HG03354 (cell line): ENCODE data around the gene PFDN2.

Experiments
- ATAC-seq: cut with Tn5 transposase; IDR thresholded peaks from one replicate; pipeline ENCODE4 v1.9.1; 2021; ENCODE audit warnings: mild to moderate bottlenecking; ENCODE audit not compliant: unreplicated experiment, poor library complexity, severe bottlenecking

Gene PFDN2

GRCh38 chr1:161111527-161111926 is 6.3 kb downstream of the PFDN2 start:
- no peak for ATAC-seq

- ATAC-seq = no peak
Measured at GRCh38 chr1:161111117-161111516, 6.7 kb downstream of the PFDN2 start.

DNA sequence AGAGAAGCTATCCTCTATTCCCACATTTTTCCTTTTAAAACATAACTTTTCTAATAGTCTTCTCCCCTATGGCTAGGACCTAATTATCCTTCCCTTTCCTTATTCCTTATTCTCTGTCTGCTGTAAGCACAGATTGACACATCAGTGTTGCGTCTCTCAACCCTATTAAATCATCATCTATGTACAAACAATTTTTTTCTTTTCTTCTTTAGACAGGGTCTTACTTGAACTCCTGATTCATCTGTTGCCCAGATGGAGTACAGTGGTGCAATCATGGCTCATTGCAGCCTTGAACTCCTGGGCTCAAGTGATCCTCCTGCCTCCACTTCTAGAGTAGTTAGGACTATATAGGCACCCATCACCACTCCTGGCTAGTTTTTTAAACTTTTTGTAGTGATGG is 11.4 kb downstream of the PFDN2 start:
- ATAC-seq = no peak

- ATAC-seq = no peak
Measured at GRCh38 chr1:161100556-161100955, 17.3 kb downstream of the PFDN2 start.

- ATAC-seq = no peak
Measured at GRCh38 chr1:161099090-161099802, 18.6 kb downstream of the PFDN2 start.

DNA sequence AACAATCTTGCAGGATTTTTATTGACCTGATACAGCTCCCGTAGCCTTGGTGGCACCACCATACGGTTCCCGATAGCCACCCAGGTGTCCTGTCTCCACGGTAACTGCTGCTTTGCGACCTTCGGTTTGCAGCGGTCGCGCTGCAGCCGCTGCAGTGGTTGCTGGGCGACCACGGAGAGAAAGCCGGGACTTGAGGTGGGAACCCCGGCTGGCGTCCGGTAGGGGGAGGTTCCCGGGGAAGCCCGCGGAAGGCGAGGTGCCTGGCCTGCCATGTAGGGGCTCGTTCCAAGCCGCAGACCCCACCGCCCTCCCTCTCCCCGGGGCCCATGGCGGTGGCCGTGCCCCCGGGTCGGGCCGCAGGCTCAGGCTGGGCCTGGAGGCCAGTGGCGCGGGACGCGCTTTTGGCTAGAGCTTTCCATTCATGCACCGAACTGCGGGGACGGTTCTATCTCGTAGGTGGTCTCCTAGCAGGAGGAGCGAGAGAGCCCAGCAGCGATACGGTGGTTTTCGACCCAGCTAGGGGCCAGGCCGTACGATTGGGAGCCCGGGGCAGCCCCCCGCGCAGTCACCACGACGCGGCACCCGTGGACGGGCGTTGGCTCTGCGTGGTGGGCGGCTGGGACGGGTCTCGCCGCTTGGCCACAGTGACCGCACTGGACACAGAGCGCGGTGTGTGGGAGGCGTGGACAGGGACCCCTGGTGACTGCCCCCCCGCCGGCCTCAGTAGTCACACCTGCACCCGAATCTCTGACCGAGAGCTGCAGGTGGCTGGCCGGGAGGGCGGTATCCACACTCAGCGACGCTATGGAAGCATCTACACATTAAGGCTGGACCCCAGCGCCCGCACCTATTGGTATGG is 19.4 kb downstream of the PFDN2 start, which contains the start of gene KLHDC9:
TSS of gene KLHDC9 (plus strand) at position 152 of the 859 bp plus-strand sequence. CDS start at position 327, 175 bp downstream.
- ATAC-seq = peak; percentile 69

DNA sequence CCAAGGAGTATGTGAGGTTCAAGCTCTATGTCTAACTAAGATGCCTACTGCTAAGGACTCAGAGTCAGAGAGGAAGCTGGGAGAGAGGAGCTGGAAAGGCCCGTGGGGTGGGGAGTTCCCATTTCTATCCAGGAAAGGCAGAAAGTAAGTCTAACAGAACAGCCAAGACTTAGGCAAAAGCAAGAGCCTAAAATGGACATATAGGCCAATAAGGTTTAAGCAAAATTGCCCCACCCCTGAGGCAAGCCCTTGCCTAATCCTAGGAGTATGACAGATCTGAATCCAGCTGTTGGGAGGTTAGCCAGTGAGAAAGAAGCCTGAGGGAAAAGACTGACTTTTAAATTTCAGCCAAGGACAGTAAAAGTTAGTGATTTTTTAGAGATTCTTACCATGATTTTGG is 21.3 kb downstream of the PFDN2 start:
- no peak for ATAC-seq

- peak; percentile 59 for ATAC-seq
Measured at GRCh38 chr1:161096015-161096414, 21.8 kb downstream of the PFDN2 start.

DNA sequence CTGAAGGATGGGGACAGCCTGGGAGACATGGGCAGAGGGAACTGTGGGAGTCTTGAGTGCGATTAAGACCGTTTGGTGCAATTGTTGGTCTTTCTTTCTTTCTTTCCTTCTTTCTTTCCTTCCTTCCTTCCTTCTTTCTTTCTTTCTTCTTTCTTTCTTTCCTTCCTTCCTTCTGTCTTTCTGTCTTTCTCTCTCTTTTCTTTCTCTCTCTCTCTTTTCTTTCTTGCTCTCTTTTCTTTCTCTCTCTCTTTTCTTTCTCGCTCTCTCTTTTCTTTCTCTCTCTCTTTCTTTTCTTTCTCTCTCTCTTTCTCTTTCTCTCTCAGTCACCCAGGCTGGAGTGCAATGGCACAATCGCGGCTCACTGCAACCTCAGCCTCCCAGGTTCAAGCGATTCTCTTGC is 22.6 kb downstream of the PFDN2 start:
- ATAC-seq = no peak

DNA sequence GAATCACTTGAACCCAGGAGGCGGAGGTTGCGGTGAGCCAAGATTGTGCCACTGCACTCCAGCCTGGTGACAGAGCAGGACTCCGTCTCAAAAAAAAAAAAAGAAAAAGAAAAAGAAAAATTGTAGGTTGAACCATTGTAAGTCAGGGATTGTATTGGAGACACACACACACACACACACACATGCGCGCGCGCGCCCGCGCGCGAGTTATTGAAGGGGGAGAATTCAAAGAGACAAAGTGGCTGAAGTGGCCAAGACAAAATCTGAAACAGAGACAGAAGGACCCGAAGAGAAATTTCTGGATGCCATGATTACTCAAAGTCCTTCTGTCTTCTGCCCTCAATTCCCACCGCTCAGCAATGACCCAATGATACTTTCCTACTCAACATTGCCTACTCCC is 23.4 kb downstream of the PFDN2 start:
- no peak for ATAC-seq

DNA sequence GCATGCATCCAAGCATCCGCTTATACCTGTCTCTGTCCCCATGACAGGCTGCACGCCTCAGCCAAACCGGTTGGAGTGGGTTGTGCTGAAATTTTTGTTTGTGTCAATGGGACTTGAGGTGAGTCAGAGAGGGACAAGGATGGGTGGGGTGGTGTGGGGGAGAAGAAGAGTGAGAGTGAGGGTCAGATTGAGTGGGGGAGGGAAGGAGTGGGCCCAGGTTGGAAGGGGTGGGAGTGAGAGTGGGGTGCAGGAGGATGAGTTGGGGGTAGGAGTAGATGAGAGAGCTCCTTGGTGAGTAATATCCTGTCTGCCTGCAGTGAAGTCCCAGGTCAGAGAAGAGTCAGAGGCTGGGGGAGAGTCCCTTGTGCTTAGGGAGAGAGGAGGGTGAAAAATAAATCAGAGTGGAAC is 25.2 kb downstream of the PFDN2 start:
- no peak for ATAC-seq

GRCh38 chr1:161091796-161092507 is 25.9 kb downstream of the PFDN2 start:
- ATAC-seq = no peak

GRCh38 chr1:161091093-161091492 is 26.7 kb downstream of the PFDN2 start:
- ATAC-seq = no peak

- ATAC-seq = no peak
Measured at GRCh38 chr1:161090617-161091016, 27.2 kb downstream of the PFDN2 start.

DNA sequence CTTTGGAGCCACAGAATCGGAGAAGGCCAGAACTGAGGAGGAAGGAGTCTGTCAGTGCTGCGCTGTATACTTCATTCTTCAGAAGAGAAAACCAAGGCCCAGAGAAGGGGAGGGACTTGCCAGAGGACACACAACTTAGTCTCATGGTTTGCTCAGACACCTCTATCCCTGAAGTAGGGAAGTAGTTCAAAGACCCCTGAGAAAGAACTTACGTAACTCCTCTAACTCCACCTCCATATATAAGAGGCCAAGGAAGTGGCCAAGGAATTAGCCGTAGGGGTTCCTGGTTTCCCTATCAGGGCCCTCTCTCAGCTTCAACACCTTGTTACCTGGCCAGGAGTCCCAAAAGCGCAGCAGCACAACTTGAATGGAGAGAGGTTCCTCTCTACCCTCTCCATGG is 27.9 kb downstream of the PFDN2 start:
- no peak for ATAC-seq

DNA sequence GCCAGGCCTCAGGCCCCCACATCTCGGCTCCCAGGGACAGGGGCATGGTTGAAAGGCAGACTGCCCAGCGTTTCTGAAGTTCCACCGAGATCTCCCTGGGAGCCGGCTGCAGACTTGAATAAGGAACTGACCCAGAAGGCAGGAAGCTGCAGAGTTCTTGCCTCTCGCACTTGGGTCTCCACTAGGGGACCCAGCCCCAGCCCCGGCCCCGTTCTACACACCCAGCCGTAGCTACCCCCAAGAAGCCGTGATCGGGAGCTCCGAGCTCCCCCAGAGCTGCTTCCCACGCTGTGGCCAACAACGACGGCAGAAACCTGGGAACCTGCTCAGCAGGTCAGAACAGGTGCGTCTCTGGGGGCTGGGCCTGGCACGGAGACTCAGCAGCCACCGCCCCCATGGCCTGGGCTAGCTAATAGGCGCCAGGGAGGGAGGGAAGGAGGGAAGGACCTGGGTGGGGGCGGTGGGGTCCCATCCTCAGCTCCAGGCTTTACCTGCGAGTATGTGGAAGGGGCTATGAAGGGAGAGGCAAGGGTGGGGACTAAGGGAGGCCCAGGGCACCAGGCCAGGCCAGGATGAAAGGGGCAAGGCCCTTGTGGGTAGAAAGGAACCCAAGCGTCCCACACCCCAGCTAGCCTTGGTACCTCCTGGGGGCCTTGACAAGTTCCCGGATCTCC is 28.4 kb downstream of the PFDN2 start, which contains the start of gene NECTIN4:
TSS of gene NECTIN4 (minus strand) at position 308 of the 674 bp plus-strand sequence. CDS start at position 46, 262 bp downstream.
- ATAC-seq = no peak

- ATAC-seq = no peak
Measured at GRCh38 chr1:161088587-161089110, 29.2 kb downstream of the PFDN2 start.

DNA sequence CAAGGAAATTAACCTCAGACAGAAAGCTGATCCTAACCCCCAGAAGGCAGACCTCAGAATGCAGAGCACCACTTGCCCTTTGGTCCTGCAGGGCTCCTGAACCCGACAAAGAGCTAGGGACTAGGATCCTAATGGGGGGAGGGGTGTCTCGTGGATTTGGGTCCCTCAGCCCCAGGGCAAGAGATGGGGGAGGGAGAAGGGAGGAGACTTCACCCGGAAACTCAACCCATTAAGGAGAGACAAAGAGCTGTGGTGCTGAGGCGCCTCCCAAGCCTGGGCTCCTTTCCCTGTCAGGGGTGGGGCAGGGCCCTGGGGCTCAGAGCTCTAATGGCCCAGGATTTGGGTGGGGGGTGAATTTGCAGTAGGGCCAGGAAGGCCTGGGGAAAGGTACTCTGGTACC is 31.4 kb downstream of the PFDN2 start:
- ATAC-seq = no peak

DNA sequence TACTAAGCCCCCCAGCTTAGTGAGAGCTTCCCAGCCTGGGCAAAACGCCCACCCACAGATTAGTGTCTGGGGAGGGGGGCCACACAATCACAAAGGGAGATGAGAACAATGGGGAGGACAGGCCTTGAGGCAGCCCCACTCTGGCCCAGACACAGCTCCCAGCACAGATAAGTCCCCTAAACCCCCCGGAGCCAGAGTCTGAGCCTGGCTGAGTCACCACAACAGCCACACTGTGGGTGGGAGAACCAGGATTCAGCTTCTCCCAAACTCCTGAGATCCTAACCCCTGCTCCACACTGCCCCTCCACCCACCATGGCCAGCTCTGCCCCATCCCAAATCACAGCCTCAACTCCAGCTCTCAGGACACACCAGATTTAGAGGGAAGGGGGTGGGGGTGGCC is 32.7 kb downstream of the PFDN2 start:
- ATAC-seq = no peak

GRCh38 chr1:161084597-161084988 is 33.2 kb downstream of the PFDN2 start:
- ATAC-seq = no peak
